GM18511 (cell line): ENCODE results near the gene VPS16.
"Not testable (repeated sequence)": the region's sequence is repeated elsewhere in the genome, so short reads cannot be mapped to it uniquely, and the experiment has no call there.

ENCODE experiments used
- ATAC-seq: cut with Tn5 transposase; IDR thresholded peaks from one replicate; pipeline ENCODE4 v1.9.1; 2021; ENCODE audit warnings: mild to moderate bottlenecking, moderate library complexity; ENCODE audit not compliant: unreplicated experiment

The VPS16 gene

DNA sequence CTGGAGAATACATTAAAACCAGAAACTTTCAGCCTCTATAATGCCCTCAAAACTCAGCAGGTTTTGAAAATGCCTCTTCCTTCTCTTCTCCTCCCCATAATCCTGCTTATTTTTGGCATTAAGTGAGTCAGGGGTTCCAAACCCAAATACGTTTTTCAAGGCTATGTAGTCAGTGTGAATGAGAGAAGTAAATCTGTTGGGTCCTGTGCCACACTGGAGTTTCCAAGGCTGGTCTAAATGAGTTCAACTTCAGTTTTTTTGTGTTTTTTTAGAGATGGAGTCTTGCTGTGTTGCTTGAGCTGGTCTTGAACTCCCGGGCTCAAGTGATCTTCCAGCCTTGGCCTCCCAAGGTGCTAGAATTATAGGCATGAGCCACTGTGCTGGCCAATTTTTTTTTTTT is 53.7 kb downstream of the VPS16 start:
- ATAC-seq: no peak

DNA sequence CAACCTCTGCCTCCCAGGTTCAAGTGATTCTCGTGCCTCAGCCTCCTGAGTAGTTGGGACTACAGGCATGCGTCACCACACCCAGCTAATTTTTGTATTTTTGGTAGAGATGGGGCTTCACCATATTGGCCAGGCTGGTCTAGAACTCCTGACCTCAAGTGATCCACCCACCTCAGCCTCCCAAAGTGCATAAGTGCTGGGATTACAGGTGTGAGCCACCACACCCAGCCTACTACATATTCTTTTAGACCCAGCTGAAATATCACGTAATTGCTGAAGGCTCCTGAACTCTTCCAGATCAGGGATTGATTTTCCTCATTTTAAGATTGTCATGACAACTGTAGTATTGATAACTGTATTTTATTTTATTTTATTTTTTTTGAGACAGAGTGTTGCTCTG is 54.6 kb downstream of the VPS16 start:
- not testable (repeated sequence) for ATAC-seq

GRCh38 chr20:2899243-2899642 is 58.7 kb downstream of the VPS16 start:
- ATAC-seq: no peak

DNA sequence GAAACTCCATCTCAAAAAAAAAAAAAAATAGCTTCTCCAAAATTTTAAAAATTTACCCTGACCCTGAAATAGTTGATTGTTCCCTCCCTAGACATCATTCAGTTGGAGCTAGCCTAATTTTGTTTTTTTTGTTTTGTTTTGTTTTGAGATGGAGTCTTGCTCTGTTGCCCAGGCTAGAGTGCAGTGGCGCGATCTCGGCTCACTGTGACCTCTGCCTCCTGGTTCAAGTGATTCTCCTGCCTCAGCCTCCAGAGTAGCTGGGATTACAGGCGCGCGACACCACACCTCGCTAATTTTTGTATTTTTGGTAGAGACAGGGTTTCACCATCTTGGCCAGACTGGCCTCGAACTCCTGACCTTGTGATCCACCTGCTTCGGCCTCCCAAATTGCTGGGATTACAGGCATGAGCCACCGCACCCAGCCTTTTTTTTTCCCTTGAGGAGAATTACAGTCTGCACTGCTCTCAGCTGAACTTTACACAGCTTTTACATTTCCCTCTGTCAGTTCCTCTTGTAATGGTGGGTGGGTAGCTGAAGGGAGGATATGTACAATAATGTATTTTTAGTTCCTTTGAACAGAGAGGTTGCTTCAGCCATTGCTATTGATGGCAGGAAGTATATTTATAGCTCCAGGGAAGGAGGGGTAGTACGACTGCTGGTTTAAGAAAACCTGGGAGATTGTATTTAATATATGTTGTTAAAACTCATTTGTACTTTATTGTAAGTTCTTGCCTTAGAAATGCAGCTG is 60.5 kb downstream of the VPS16 start:
- ATAC-seq: no peak

- no peak for ATAC-seq
Measured at GRCh38 chr20:2902291-2902690, 61.7 kb downstream of the VPS16 start.

GRCh38 chr20:2902818-2903217 is 62.3 kb downstream of the VPS16 start:
- ATAC-seq: no peak

- ATAC-seq: no peak
Measured at GRCh38 chr20:2903686-2904085, 63.1 kb downstream of the VPS16 start.

GRCh38 chr20:2907519-2907918 is 67.0 kb downstream of the VPS16 start:
- no peak for ATAC-seq

GRCh38 chr20:2909953-2910352 is 69.4 kb downstream of the VPS16 start:
- no peak for ATAC-seq

GRCh38 chr20:2911200-2911599 is 70.7 kb downstream of the VPS16 start:
- no peak for ATAC-seq

DNA sequence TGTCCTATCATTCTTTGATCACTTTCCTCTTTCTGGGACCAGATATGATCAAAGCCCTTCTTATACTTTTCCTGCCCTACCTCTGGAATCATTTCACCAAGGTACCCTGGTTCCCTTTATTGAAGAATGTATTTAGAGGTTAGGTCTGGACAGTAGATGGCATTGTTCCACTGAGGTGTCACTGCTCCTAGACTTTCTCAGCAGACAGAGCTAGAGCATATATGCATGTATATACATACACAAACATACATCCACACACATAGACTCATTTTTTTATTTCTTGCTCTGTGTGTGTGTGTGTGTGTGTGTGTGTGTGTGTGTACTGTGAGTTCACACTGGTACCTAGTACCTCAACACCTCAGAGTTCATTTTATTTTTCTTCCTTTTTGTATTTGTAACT is 73.6 kb downstream of the VPS16 start:
- no peak for ATAC-seq
